ENCODE measurements around the gene NAA80. TPM values are rescaled to one million over a fixed set of nuclear protein-coding genes. Genes with fewer than 3 reads are reported as not detected.

Gene NAA80
- total RNA-seq, 2 donors from 2014 or later = 6.7 to 10.0 TPM

GRCh38 chr3:50323092-50323600 lies 23.9 kb upstream of the NAA80 start:
- H3K4me3 ChIP-seq = no peak overlapping the region
- intact Hi-C loops (cut with DNase I) = loop anchor here (10.0 kb wide), 1 partner anchor 48 kb away; the partner anchor contains the start of gene LSMEM2
- no peak for DNase-seq
- no peaks in the 10 kb centered on the region for H3K36me3 ChIP-seq
- no peak for TF ChIP-seq CTCF (IDR thresholded peaks at IDR 0.05)
- no peaks in the 10 kb centered on the region for H3K9me3 ChIP-seq
- peak overlapping the region; percentile 81 for H3K27ac ChIP-seq
- peak overlapping the region in 1 of 2 donors; percentile 91 for H3K9ac ChIP-seq (ENCODE audit: low read depth in 2 of 2, low read length in 2 of 2)
- peaks cover 28% of the 10 kb centered on the region for H3K4me1 ChIP-seq
- H3K27me3 ChIP-seq = no peaks in the 10 kb centered on the region

GRCh38 chr3:50322386-50323091 lies 23.3 kb upstream of the NAA80 start, which contains the start of gene HYAL2:
HYAL2 (minus strand) TSS chr3:50322745; CDS start chr3:50320489, 2,256 bp downstream.
- Histone ChIP-seq H3K4me3 (peak within 1 kb of the TSS; percentile 66), H3K27ac (peak within 1 kb of the TSS; percentile 81), H3K4me1 (peaks cover 34% of the 10 kb centered on the region), H3K9me3 (no peaks in the 10 kb centered on the region), H3K9ac (ENCODE audit: low read depth in 2 of 2, low read length in 2 of 2) (peak within 1 kb of the TSS; percentile 72 to 91), H3K36me3 (no peaks in the 10 kb centered on the region), H3K27me3 (no peaks in the 10 kb centered on the region)
- intact Hi-C loops (cut with DNase I) = loop anchor here (10.0 kb wide), 1 partner anchor 48 kb away; the partner anchor contains the start of gene LSMEM2
- no peak for TF ChIP-seq CTCF (IDR thresholded peaks at IDR 0.05)
- DNase-seq = peak; percentile 50

GRCh38 chr3:50322115-50322385 lies 22.8 kb upstream of the NAA80 start:
- intact Hi-C loops (cut with DNase I) = loop anchor here (10.0 kb wide), 1 partner anchor 47 kb away; the partner anchor contains the start of gene LSMEM2
- Histone ChIP-seq H3K9me3 (no peaks in the 10 kb centered on the region), H3K36me3 (no peaks in the 10 kb centered on the region), H3K27ac (peak overlapping the region; percentile 81), H3K9ac (ENCODE audit: low read depth in 2 of 2, low read length in 2 of 2) (peak overlapping the region; percentile 70 to 91), H3K4me1 (peaks cover 36% of the 10 kb centered on the region), H3K4me3 (peak overlapping the region; percentile 66), H3K27me3 (no peaks in the 10 kb centered on the region)
- DNase-seq = no peak
- no peak for TF ChIP-seq CTCF (IDR thresholded peaks at IDR 0.05)

- H3K4me1 ChIP-seq = peaks cover 34% of the 10 kb centered on the region
- intact Hi-C loops (cut with DNase I) = loop anchor here (10.0 kb wide), 1 partner anchor 47 kb away; the partner anchor contains the start of gene LSMEM2
- H3K36me3 ChIP-seq = no peaks in the 10 kb centered on the region
- peak overlapping the region; percentile 81 for H3K27ac ChIP-seq
- DNase-seq = peak; percentile 89
- no peaks in the 10 kb centered on the region for H3K27me3 ChIP-seq
- peak overlapping the region; percentile 72 to 91 for H3K9ac ChIP-seq (ENCODE audit: low read depth in 2 of 2, low read length in 2 of 2)
- H3K9me3 ChIP-seq = no peaks in the 10 kb centered on the region
- peak overlapping the region; percentile 66 for H3K4me3 ChIP-seq
- TF ChIP-seq CTCF (IDR thresholded peaks at IDR 0.05) = peak; percentile 31
Observed at GRCh38 chr3:50321336-50322114, 22.3 kb upstream of the NAA80 start.

- Histone ChIP-seq H3K9me3 (no peaks in the 10 kb centered on the region), H3K36me3 (no peaks in the 10 kb centered on the region), H3K27me3 (no peaks in the 10 kb centered on the region), H3K4me3 (peak overlapping the region; percentile 66), H3K27ac (peak overlapping the region; percentile 81), H3K9ac (ENCODE audit: low read depth in 2 of 2, low read length in 2 of 2) (peak overlapping the region; percentile 72 to 91), H3K4me1 (peaks cover 38% of the 10 kb centered on the region)
- peak; percentile 80 for DNase-seq
- no peak for TF ChIP-seq CTCF (IDR thresholded peaks at IDR 0.05)
- intact Hi-C loops (cut with DNase I) = loop anchor here (10.0 kb wide), 1 partner anchor 46 kb away; the partner anchor contains the start of gene LSMEM2
Observed at GRCh38 chr3:50320853-50321335, 21.7 kb upstream of the NAA80 start.
